Measurements from ENCODE around the gene UGT1A8.

DNA sequence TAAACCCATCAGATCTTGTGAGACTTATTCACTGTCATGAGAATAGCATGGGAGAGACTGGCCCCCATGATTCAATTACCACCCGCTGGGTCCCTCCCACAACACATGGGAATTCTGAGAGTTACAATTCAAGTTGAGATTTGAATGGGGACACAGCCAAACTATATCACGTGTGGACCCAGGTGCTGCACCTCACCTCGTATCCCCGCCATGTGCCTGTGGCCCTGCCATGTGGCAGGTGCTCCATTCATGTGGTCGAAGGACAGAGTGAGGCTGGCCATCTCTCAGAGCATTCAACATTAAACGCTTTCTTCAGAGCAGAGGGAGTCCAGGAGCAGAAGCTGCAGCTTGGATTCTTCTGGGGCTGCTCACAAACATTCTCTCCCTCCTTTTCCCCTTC, 193.0 kb downstream of the UGT1A8 start:
- TF ChIP-seq EZH2phosphoT487 (conservative IDR thresholded peaks at IDR 0.05; ENCODE audit: low read length), result no peak
- TF ChIP-seq CTCF (IDR thresholded peaks at IDR 0.05; ENCODE audit: insufficient read depth, low read length, poor library complexity, severe bottlenecking), result no peak

Data from SU-DHL-6 (cell line).